ENCODE measurements around the gene PNMA8C. TPM values are rescaled to one million over a fixed set of nuclear protein-coding genes. Genes with fewer than 3 reads are reported as not detected.
"Not testable (repeated sequence)": the region's sequence is repeated elsewhere in the genome, so short reads cannot be mapped to it uniquely, and the experiment has no call there.

The PNMA8C gene
- total RNA-seq, 1 experiment from 2014 or later: not detected

DNA sequence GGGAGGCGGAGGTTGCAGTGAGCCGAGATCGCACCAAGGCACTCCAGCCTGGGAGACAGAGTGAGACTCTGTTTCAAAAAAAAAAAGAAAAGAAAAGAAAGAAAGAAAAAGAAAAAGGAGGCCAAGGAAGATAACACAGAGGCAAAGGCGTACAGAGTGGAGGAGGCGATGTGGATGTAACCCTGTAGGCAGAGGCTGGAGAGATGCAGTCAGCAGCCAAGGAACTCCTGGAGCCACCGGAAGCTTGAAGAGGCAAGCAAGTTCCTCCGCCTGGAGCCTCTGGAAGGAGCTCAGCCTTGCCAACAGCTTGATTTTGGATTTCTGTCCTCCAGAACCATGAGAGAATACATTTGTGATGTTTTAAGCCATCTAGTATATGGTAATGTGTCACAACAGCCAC lies 8.7 kb downstream of the PNMA8C start:
- Histone ChIP-seq H3K9ac (ENCODE audit: low read length) (no peak overlapping the region), H3K4me1 (ENCODE audit: insufficient read depth, low read length) (no peaks in the 10 kb centered on the region), H4K20me1 (ENCODE audit: low read length) (no peaks in the 10 kb centered on the region), H2AFZ (ENCODE audit: low read length) (no peak overlapping the region), H3K9me3 (ENCODE audit: low read length) (no peaks in the 10 kb centered on the region), H3K27ac (ENCODE audit: low read length) (no peak overlapping the region), H3K4me2 (ENCODE audit: low read length) (no peak overlapping the region), H3K79me2 (ENCODE audit: low read length) (no peaks in the 10 kb centered on the region), H3K36me3 (ENCODE audit: low read depth, low read length) (no peaks in the 10 kb centered on the region), H3K4me3 (ENCODE audit: low read length) (no peak overlapping the region), H3K9me2 (replicated peaks; ENCODE audit: low read length) (no peaks in the 10 kb centered on the region), H3K27me3 (ENCODE audit: low read length) (no peaks in the 10 kb centered on the region), H3F3A (ENCODE audit: low read length, unreplicated experiment) (no peaks in the 10 kb centered on the region)
- DNase-seq: no peak
- no TSS peak for BruUV-seq (replicated peaks)
- no peak for TF ChIP-seq EZH2phosphoT487 (IDR thresholded peaks at IDR 0.05; ENCODE audit: borderline replicate concordance, low read length)
- TF ChIP-seq EZH2 (IDR thresholded peaks at IDR 0.05; ENCODE audit: low read length, unreplicated experiment): no peak
- TF ChIP-seq, protein P1, sequence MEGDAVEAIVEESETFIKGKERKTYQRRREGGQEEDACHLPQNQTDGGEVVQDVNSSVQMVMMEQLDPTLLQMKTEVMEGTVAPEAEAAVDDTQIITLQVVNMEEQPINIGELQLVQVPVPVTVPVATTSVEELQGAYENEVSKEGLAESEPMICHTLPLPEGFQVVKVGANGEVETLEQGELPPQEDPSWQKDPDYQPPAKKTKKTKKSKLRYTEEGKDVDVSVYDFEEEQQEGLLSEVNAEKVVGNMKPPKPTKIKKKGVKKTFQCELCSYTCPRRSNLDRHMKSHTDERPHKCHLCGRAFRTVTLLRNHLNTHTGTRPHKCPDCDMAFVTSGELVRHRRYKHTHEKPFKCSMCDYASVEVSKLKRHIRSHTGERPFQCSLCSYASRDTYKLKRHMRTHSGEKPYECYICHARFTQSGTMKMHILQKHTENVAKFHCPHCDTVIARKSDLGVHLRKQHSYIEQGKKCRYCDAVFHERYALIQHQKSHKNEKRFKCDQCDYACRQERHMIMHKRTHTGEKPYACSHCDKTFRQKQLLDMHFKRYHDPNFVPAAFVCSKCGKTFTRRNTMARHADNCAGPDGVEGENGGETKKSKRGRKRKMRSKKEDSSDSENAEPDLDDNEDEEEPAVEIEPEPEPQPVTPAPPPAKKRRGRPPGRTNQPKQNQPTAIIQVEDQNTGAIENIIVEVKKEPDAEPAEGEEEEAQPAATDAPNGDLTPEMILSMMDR (conservative IDR thresholded peaks at IDR 0.05; ENCODE audit: low read depth, low read length): no peak
- no peak for ATAC-seq
- ChIA-PET CTCF (interaction anchor here (0.6 kb wide), 1 partner anchor 1345 kb away, joined by 4 read pairs; no protein-coding TSS in a partner anchor), POLR2A (ENCODE audit: unreplicated experiment) (no interaction called here)
- intact Hi-C loops (cut with micrococcal nuclease): no loop called here

DNA sequence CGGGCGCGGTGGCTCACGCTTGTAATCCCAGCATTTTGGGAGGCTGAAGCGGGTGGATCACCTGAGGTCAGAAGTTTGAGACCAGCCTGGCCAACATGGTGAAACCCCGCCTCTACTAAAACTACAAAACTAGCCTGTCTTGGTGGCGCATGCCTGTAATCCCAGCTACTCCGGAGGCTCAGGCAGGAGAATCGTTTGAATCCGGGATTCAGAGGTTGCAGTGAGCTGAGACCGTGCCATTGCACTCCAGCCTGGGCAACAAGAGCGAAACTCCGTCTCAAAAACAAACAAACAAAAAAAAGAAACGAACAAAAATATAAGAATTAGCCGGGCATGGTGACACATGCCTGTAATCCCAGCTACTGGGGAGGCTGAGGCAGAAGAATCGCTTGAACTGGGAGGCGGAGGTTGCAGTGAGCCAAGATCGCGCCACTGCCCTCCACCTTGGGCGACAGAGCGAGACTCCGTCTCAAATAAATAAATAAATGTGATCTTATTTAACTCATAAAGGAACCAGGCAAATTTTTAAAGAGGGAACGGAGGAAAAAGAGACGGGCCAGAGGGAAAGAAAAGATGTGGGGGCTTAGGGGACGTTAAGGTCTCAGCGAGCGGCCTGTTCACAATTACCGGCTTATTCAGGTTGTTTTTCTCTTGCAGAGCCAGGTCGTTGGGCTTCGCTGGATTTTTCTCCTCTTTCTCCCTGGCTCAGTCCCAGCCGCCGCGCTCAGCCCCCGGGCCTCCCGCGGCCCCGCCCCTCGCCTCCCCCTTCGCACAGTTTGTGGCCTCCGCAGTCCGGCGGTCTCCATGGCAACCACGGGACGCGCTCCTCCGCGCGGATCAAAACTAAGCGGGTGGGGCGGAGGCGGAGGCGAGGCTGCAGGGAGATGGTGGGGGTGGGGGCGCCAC lies 12.7 kb downstream of the PNMA8C start:
- POLR2A ChIA-PET (ENCODE audit: unreplicated experiment); H3K79me2 ChIP-seq (ENCODE audit: low read length); H3K27ac ChIP-seq (ENCODE audit: low read length); H3K9ac ChIP-seq (ENCODE audit: low read length); intact Hi-C loops (cut with micrococcal nuclease); H3F3A ChIP-seq (ENCODE audit: low read length, unreplicated experiment); BruUV-seq (replicated peaks); H3K27me3 ChIP-seq (ENCODE audit: low read length); H3K36me3 ChIP-seq (ENCODE audit: low read depth, low read length); H3K4me1 ChIP-seq (ENCODE audit: insufficient read depth, low read length); H3K9me2 ChIP-seq (replicated peaks; ENCODE audit: low read length); H4K20me1 ChIP-seq (ENCODE audit: low read length); H3K9me3 ChIP-seq (ENCODE audit: low read length): not testable (repeated sequence)
- Histone ChIP-seq H3K4me3 (ENCODE audit: low read length) (peak overlapping the region; percentile 64), H3K4me2 (ENCODE audit: low read length) (peak overlapping the region; percentile 92), H2AFZ (ENCODE audit: low read length) (peak overlapping the region; percentile 82)
- ATAC-seq: peak; percentile 66
- CTCF ChIA-PET: interaction anchor here (0.6 kb wide), 1 partner anchor 1089 kb away, joined by 4 read pairs; no protein-coding TSS in a partner anchor
- peak; percentile 63 for DNase-seq

DNA sequence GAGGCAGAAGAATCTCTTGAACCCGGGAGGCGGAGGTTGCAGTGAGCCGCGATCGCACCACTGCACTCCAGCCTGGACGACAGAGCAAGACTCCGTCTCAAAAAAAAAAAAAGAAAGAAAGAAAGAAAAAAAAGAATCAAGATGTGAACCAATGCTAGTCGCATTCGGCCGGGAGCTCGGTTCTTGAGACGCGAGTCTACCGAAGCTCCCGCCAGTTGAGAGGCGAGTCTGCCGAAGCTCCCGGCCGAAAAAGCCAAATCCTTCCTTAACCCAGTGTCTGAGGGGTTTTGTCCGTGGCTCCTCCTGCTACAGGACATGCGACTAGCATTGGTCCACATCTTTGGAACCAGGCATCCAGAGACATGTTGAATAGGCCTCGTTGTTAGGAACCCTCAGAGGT lies 13.8 kb downstream of the PNMA8C start:
- POLR2A ChIA-PET (ENCODE audit: unreplicated experiment); DNase-seq; ATAC-seq; H3K4me1 ChIP-seq (ENCODE audit: insufficient read depth, low read length); H2AFZ ChIP-seq (ENCODE audit: low read length); H3K4me3 ChIP-seq (ENCODE audit: low read length); H3K27ac ChIP-seq (ENCODE audit: low read length); H3K9me2 ChIP-seq (replicated peaks; ENCODE audit: low read length); intact Hi-C loops (cut with micrococcal nuclease); H3K9me3 ChIP-seq (ENCODE audit: low read length); H3K27me3 ChIP-seq (ENCODE audit: low read length); H3K36me3 ChIP-seq (ENCODE audit: low read depth, low read length); H3K4me2 ChIP-seq (ENCODE audit: low read length); H4K20me1 ChIP-seq (ENCODE audit: low read length); H3K9ac ChIP-seq (ENCODE audit: low read length); H3K79me2 ChIP-seq (ENCODE audit: low read length); BruUV-seq (replicated peaks); H3F3A ChIP-seq (ENCODE audit: low read length, unreplicated experiment); CTCF ChIA-PET: not testable (repeated sequence)

Measured in PC-3 (cell line).